ENCODE measurements around the gene CTRB1. TPM values are rescaled to one million over a fixed set of nuclear protein-coding genes. Genes with fewer than 3 reads are reported as not detected.
"Not testable (repeated sequence)": the region's sequence is repeated elsewhere in the genome, so short reads cannot be mapped to it uniquely, and the experiment has no call there.

CTRB1 gene
- polyA plus RNA-seq, 1 experiment = not detected

- H3K36me3 ChIP-seq (ENCODE audit: control insufficient read depth, insufficient read depth, low read length) = no peaks in the 10 kb centered on the region
- no peak overlapping the region for H3K4me3 ChIP-seq (ENCODE audit: low read depth, low read length)
- CTCF ChIA-PET = no interaction called here
- no peak for DNase-seq (ENCODE audit: low read depth)
- no peaks in the 10 kb centered on the region for H3K27me3 ChIP-seq (ENCODE audit: control insufficient read depth, insufficient read depth, low read length)
- POLR2A ChIA-PET = no interaction called here
- no peak for TF ChIP-seq CTCF (IDR thresholded peaks at IDR 0.05; ENCODE audit: insufficient read depth, low read depth, low read length)
These were observed 53.3 kb downstream of the CTRB1 start for GRCh38 chr16:75272097-75272551.

- DNase-seq (ENCODE audit: low read depth); POLR2A ChIA-PET: not testable (repeated sequence)
These were observed 53.8 kb downstream of the CTRB1 start for GRCh38 chr16:75272629-75273028.

GRCh38 chr16:75273054-75273925 is 54.5 kb downstream of the CTRB1 start:
- POLR2A ChIA-PET = interaction anchor here (0.6 kb wide), 1 partner anchor 21 kb away, joined by 4 read pairs; no protein-coding TSS in a partner anchor
- Histone ChIP-seq H3K4me3 (ENCODE audit: low read depth, low read length) (no peak overlapping the region), H3K36me3 (ENCODE audit: control insufficient read depth, insufficient read depth, low read length) (no peaks in the 10 kb centered on the region), H3K27me3 (ENCODE audit: control insufficient read depth, insufficient read depth, low read length) (no peaks in the 10 kb centered on the region)
- no peak for TF ChIP-seq CTCF (IDR thresholded peaks at IDR 0.05; ENCODE audit: insufficient read depth, low read depth, low read length)
- DNase-seq (ENCODE audit: low read depth) = no peak
- CTCF ChIA-PET = interaction anchor here (1.2 kb wide), 1 partner anchor 11 kb away, joined by 5 read pairs; no protein-coding TSS in a partner anchor

More at GRCh38 chr16:75272629-75273028, 53.8 kb downstream of the CTRB1 start:
- H3K4me3 ChIP-seq (ENCODE audit: low read depth, low read length); H3K36me3 ChIP-seq (ENCODE audit: control insufficient read depth, insufficient read depth, low read length); H3K27me3 ChIP-seq (ENCODE audit: control insufficient read depth, insufficient read depth, low read length): not testable (repeated sequence)
- CTCF ChIA-PET = interaction anchor here (1.2 kb wide), 1 partner anchor 11 kb away, joined by 5 read pairs; no protein-coding TSS in a partner anchor

Other genes starting within 250 kb of the CTRB1 start
- 36.7 and 47.5 TPM in 2 replicates for gene WDR59, start 233.9 kb upstream of the CTRB1 start, polyA plus RNA-seq (2011; rRNA removed)
- 21.7 and 24.1 TPM in 2 replicates for gene ZNRF1, start 220.0 kb upstream of the CTRB1 start, polyA plus RNA-seq (2011; rRNA removed)
- gene LDHD, start 102.2 kb upstream of the CTRB1 start, polyA plus RNA-seq (2011; rRNA removed) = 0.60 and 0.71 TPM in 2 replicates
- gene ZFP1, start 70.5 kb upstream of the CTRB1 start, polyA plus RNA-seq (2011; rRNA removed) = 3.4 and 5.7 TPM in 2 replicates
- not detected in 2 replicates for gene CTRB2, start 11.8 kb upstream of the CTRB1 start, polyA plus RNA-seq (2011; rRNA removed)
- gene BCAR1, start 32.6 kb downstream of the CTRB1 start, polyA plus RNA-seq (2011; rRNA removed) = 28.9 and 57.3 TPM in 2 replicates
- 10.9 and 38.6 TPM in 2 replicates for gene CFDP1, start 214.5 kb downstream of the CTRB1 start, polyA plus RNA-seq (2011; rRNA removed)
- 5.2 and 8.2 TPM in 2 replicates for gene TMEM170A, start 245.7 kb downstream of the CTRB1 start, polyA plus RNA-seq (2011; rRNA removed)